GM12878 (cell line): ENCODE measurements around the gene CAMK2D. TPM values are rescaled to one million over a fixed set of nuclear protein-coding genes. Genes with fewer than 3 reads are reported as not detected.

Source experiments
- ATAC-seq: fragments of 200-7000 bp; cut with Tn5 transposase; 3 replicates; pipeline ENCODE4 v1.9.1; 2020; ENCODE audit warnings: mild to moderate bottlenecking, moderate library complexity
- BruUV-seq: library from RNA; stranded (reverse); fragments of 400-500 nt; replicated peaks from 2 replicates; lab custom pipeline; 2021; lab: Mats Ljungman, UMichigan
- CTCF ChIA-PET: fragments of 300-600 bp; sonication (Branson Sonifier 250); formaldehyde crosslinking; extraction: SDS; loops from one replicate; lab custom pipeline; 2021; ENCODE audit warnings: inconsistent platforms; lab: Yijun Ruan, JAX
- POLR2A ChIA-PET: fragments of 350-600 bp; formaldehyde crosslinking; extraction: SDS; loops from one replicate; lab custom pipeline; 2021; ENCODE audit warnings: inconsistent platforms; lab: Charles Lee
- RAD21 ChIA-PET: fragments of 300-600 bp; sonication (Branson Sonifier 250); formaldehyde crosslinking; loops from one replicate; lab custom pipeline; 2023; ENCODE audit warnings: antibody characterized with exemption; ENCODE audit not compliant: unreplicated experiment; lab: Charles Lee
- SMC1A ChIA-PET: fragments of 300-600 bp; sonication (Branson Sonifier 250); formaldehyde crosslinking; loops from one replicate; lab custom pipeline; 2023; ENCODE audit not compliant: unreplicated experiment, uncharacterized antibody; lab: Charles Lee
- DNase-seq: peaks from one replicate; pipeline ENCODE4 v3.0.0-alpha.2; 2011; ENCODE audit warnings: low read depth, low spot score
- FAIRE-seq: peaks from 3 replicates; lab custom pipeline; 2011; peaks lifted over from hg19 to GRCh38; lab: Jason Lieb, UNC
- H2AFZ ChIP-seq: 2 replicates; pipeline ENCODE4 v1.6.0; 2011; ENCODE audit warnings: low read depth, low read length, control low read depth; ENCODE audit not compliant: control insufficient read depth
- H3K27ac ChIP-seq: 2 replicates; pipeline ENCODE4 v1.5.1; 2011; ENCODE audit warnings: control low read depth; ENCODE audit not compliant: control insufficient read depth, insufficient read depth
- H3K27me3 ChIP-seq, 2 experiments: replicated peaks in 1 of 2; 2 replicates each; pipeline versions ENCODE4 v1.6.0 to v1.6.1; 2011; ENCODE audit warnings: low read length in 1 of 2; ENCODE audit not compliant: control insufficient read depth in 2 of 2, insufficient read depth in 2 of 2
- H3K36me3 ChIP-seq, 2 experiments: 2 replicates each; pipeline ENCODE4 v1.5.1; 2011; ENCODE audit warnings: low read length in 1 of 2; ENCODE audit not compliant: control insufficient read depth in 2 of 2, insufficient read depth in 2 of 2
- H3K4me1 ChIP-seq: 2 replicates; pipeline ENCODE4 v1.6.1; 2011; ENCODE audit warnings: mild to moderate bottlenecking, low read length, moderate library complexity, mixed read lengths; ENCODE audit not compliant: control insufficient read depth, insufficient read depth
- H3K4me2 ChIP-seq: 2 replicates; pipeline ENCODE4 v1.6.0; 2011; ENCODE audit warnings: control low read depth; ENCODE audit not compliant: control insufficient read depth, insufficient read depth
- H3K4me3 ChIP-seq: fragments of 200-600 bp; sonication (generic); 2 replicates; pipeline ENCODE4 v1.5.1; 2016
- H3K79me2 ChIP-seq: 2 replicates; pipeline ENCODE4 v1.6.0; 2011; ENCODE audit warnings: low read length; ENCODE audit not compliant: control insufficient read depth, insufficient read depth
- H3K9ac ChIP-seq: 2 replicates; pipeline ENCODE4 v1.8.0; 2011; ENCODE audit warnings: low read length, control low read depth, mixed read lengths; ENCODE audit not compliant: control insufficient read depth, insufficient read depth
- H3K9me3 ChIP-seq: replicated peaks from 3 replicates; pipeline ENCODE4 v1.5.1; 2011; ENCODE audit warnings: mild to moderate bottlenecking, low read length; ENCODE audit not compliant: control insufficient read depth, insufficient read depth
- H4K20me1 ChIP-seq: 2 replicates; pipeline ENCODE4 v1.6.0; 2011; ENCODE audit not compliant: control insufficient read depth, insufficient read depth
- CREM ChIP-seq: IDR thresholded peaks from 2 replicates; pipeline ENCODE4 v1.6.1; 2014; ENCODE audit warnings: antibody characterized with exemption, low read depth
- DPF2 ChIP-seq: fragments of 450-650 bp; IDR thresholded peaks from 2 replicates; pipeline ENCODE4 v1.6.1; 2017; ENCODE audit warnings: mild to moderate bottlenecking
- GABPA ChIP-seq: IDR thresholded peaks from 2 replicates; pipeline ENCODE4 v1.6.1; 2014; ENCODE audit warnings: antibody characterized with exemption, low read depth, mild to moderate bottlenecking, inconsistent platforms
- HDAC2 ChIP-seq: fragments of 200-600 bp; sonication (generic); IDR thresholded peaks from 2 replicates; pipeline ENCODE4 v1.6.1; 2017
- IKZF2 ChIP-seq, 2 experiments: fragments of 450-650 bp; IDR thresholded peaks; 2 replicates each; pipeline ENCODE4 v1.6.1; 2017; ENCODE audit warnings: mild to moderate bottlenecking in 2 of 2, moderate library complexity in 2 of 2
- IRF4 ChIP-seq: IDR thresholded peaks from 2 replicates; pipeline ENCODE4 v1.6.1; 2011; ENCODE audit warnings: low read depth, low read length
- MYC ChIP-seq: IDR thresholded peaks from 2 replicates; pipeline ENCODE4 v1.6.1; 2011; ENCODE audit warnings: mild to moderate bottlenecking, low read length, moderate library complexity, inconsistent platforms; ENCODE audit not compliant: insufficient read depth, insufficient replicate concordance, insufficient read length, severe bottlenecking
- NFIC ChIP-seq: IDR thresholded peaks from 2 replicates; pipeline ENCODE4 v1.6.1; 2012; ENCODE audit warnings: low read depth, mild to moderate bottlenecking, inconsistent platforms, low read length, moderate library complexity
- NKRF ChIP-seq: fragments of 450-650 bp; conservative IDR thresholded peaks from 2 replicates; pipeline ENCODE4 v1.6.1; 2017; ENCODE audit warnings: mild to moderate bottlenecking, moderate library complexity
- RB1 ChIP-seq: fragments of 450-650 bp; formaldehyde crosslinking; IDR thresholded peaks from 2 replicates; pipeline ENCODE4 v1.6.1; 2017; ENCODE audit warnings: mild to moderate bottlenecking, borderline replicate concordance
- RUNX3 ChIP-seq: IDR thresholded peaks from 2 replicates; pipeline ENCODE4 v1.6.1; 2012; ENCODE audit warnings: low read length, inconsistent platforms
- YBX1 ChIP-seq: fragments of 450-650 bp; IDR thresholded peaks from 2 replicates; pipeline ENCODE4 v1.6.1; 2016; ENCODE audit warnings: antibody characterized with exemption
- ZBTB40 ChIP-seq: fragments of 450-650 bp; IDR thresholded peaks from 2 replicates; pipeline ENCODE4 v1.6.1; 2016; ENCODE audit warnings: mild to moderate bottlenecking, moderate library complexity, borderline replicate concordance
- ZNF207 ChIP-seq: fragments of 450-650 bp; IDR thresholded peaks from 2 replicates; pipeline ENCODE4 v1.6.1; 2014; ENCODE audit warnings: antibody characterized with exemption, mild to moderate bottlenecking, borderline replicate concordance
- ZNF592 ChIP-seq: fragments of 450-650 bp; IDR thresholded peaks from 2 replicates; pipeline ENCODE4 v1.6.1; 2017; ENCODE audit warnings: mild to moderate bottlenecking, moderate library complexity
- WGBS: methylation state at CpG from one replicate; pipeline ENCODE4 v1.1.6; 2016; ENCODE audit warnings: low lambda C conversion rate; ENCODE audit not compliant: insufficient replicate concordance, insufficient coverage; ENCODE audit errors: missing lambda C conversion rate; 5-methylcytosine and 5-hydroxymethylcytosine counted together
- in situ Hi-C: fragments of 300-500 bp; cut with MboI; formaldehyde crosslinking; loops from 9 replicates; pipeline ENCODE4 v1.14.3; 2018; ENCODE audit warnings: mixed read lengths
- intact Hi-C: fragments of 100-400 bp; cut with micrococcal nuclease; formaldehyde crosslinking; loops from one replicate; pipeline ENCODE4 v1.14.2; 2022; ENCODE audit not compliant: unreplicated experiment
- polyA plus RNA-seq, 11 experiments: library from polyadenylated mRNA; depleted of rRNA in 4 of 11; unstranded in 6 of 11; stranded (reverse) in 5 of 11; fragments of >200 nt; fragmentation: Nextera tagmentation in 4 of 11; fragmentation: Illumina TruSeq in 1 of 11; extraction: Ambion mirVana in 4 of 11; extraction: Trizol in 1 of 11; gene quantifications; 1 replicate in 1 of 11; 2 replicates in 10 of 11; pipeline versions ENCODE4 v1.2.1 to v1.2.3, GENCODE V29; 2011 to 2016; ENCODE audit warnings: inconsistent platforms in 2 of 11, missing spikeins in 2 of 11, low read depth in 1 of 11
- total RNA-seq, 4 experiments: library from RNA; depleted of rRNA in 3 of 4; stranded (reverse); fragments of >200 nt in 3 of 4; fragmentation: Illumina TruSeq in 1 of 4; extraction: Trizol in 1 of 4; gene quantifications; 2 replicates each; pipeline versions ENCODE4 v1.2.1 to v1.2.3, GENCODE V29; 2013 to 2021

CAMK2D gene
- total and polyA plus RNA-seq, 10 of the 15 experiments (the other 5 are each of a cell fraction or from before 2014, with no cell fraction given) = 6.9 to 88.5 (median 12.9) TPM

GRCh38 chr4:113505044-113505443, 256.5 kb downstream of the CAMK2D start:
- intact Hi-C loops = no loop called here

More at GRCh38 chr4:113505044-113505443, 256.5 kb downstream of the CAMK2D start:
- H3K27me3 ChIP-seq = no peaks in the 10 kb centered on the region
- peaks cover 2 to 7% of the 10 kb centered on the region in 2 experiments for H3K36me3 ChIP-seq
- TF ChIP-seq MYC (no peak), NFIC (no peak), NKRF (no peak), YBX1 (no peak), ZBTB40 (no peak), RB1 (no peak), IRF4 (no peak), GABPA (no peak), DPF2 (no peak), RUNX3 (no peak), HDAC2 (no peak), ZNF207 (no peak), IKZF2 (IDR thresholded peaks at IDR 0.05) (no peak), ZNF592 (no peak), CREM (no peak)
- TF ChIP-seq, all 136 proteins: peak for 0
- CTCF ChIA-PET = no interaction called here
- H3K4me1 ChIP-seq = no peaks in the 10 kb centered on the region
- no peak for ATAC-seq
- no peak for DNase-seq
- no peaks in the 10 kb centered on the region for H4K20me1 ChIP-seq
- no TSS peak for BruUV-seq
- no peak overlapping the region for H2AFZ ChIP-seq
- POLR2A ChIA-PET = interaction anchor here (0.6 kb wide), 1 partner anchor 9 kb away, joined by 4 read pairs; no protein-coding TSS in a partner anchor
- no peak overlapping the region for H3K4me2 ChIP-seq
- in situ Hi-C loops = no loop called here
- no peaks in the 10 kb centered on the region for H3K79me2 ChIP-seq
- H3K27ac ChIP-seq = no peak overlapping the region
- H3K9ac ChIP-seq = no peak overlapping the region
- SMC1A ChIA-PET = interaction anchor here (1.2 kb wide), 1 partner anchor 133 kb away, joined by 4 read pairs; no protein-coding TSS in a partner anchor
- 85% methylated on average over 5 of the region's 5 CpGs for WGBS
- RAD21 ChIA-PET = no interaction called here
- no peak overlapping the region for H3K4me3 ChIP-seq
- H3K9me3 ChIP-seq = no peaks in the 10 kb centered on the region
- no peak for FAIRE-seq
